ENCODE data around the gene NKAIN4.

The NKAIN4 gene

GRCh38 chr20:63292292-63292701 is 38.0 kb upstream of the NKAIN4 start:
- H3K4me3 Mint-ChIP-seq = no peak overlapping the region
- H3K4me1 Mint-ChIP-seq = peaks cover 2% of the 10 kb centered on the region
- no peaks in the 10 kb centered on the region for H3K9me3 Mint-ChIP-seq
- ATAC-seq (no peak), DNase-seq (no peak)
- no peak overlapping the region for H3K27ac Mint-ChIP-seq
- peaks cover 8% of the 10 kb centered on the region for H3K27me3 Mint-ChIP-seq
- no peaks in the 10 kb centered on the region for H3K36me3 Mint-ChIP-seq (ENCODE audit: low read depth)

- peaks cover 8% of the 10 kb centered on the region for H3K27me3 Mint-ChIP-seq
- no peak for ATAC-seq
- no peak overlapping the region for H3K27ac Mint-ChIP-seq
- no peaks in the 10 kb centered on the region for H3K9me3 Mint-ChIP-seq
- no peak overlapping the region for H3K4me3 Mint-ChIP-seq
- H3K4me1 Mint-ChIP-seq = peaks cover 2% of the 10 kb centered on the region
- H3K36me3 Mint-ChIP-seq (ENCODE audit: low read depth) = no peaks in the 10 kb centered on the region
- DNase-seq = no peak
These were observed 37.5 kb upstream of the NKAIN4 start for GRCh38 chr20:63291811-63292210.

- no peaks in the 10 kb centered on the region for H3K36me3 Mint-ChIP-seq (ENCODE audit: low read depth)
- H3K4me1 Mint-ChIP-seq = peaks cover 2% of the 10 kb centered on the region
- H3K9me3 Mint-ChIP-seq = no peaks in the 10 kb centered on the region
- H3K27ac Mint-ChIP-seq = no peak overlapping the region
- no peak overlapping the region for H3K4me3 Mint-ChIP-seq
- DNase-seq = peak; percentile 83
- peaks cover 8% of the 10 kb centered on the region for H3K27me3 Mint-ChIP-seq
- ATAC-seq = peak; percentile 60
These were observed 36.6 kb upstream of the NKAIN4 start for GRCh38 chr20:63290677-63291472.

- Mint-ChIP-seq H3K27ac (no peak overlapping the region), H3K4me3 (no peak overlapping the region)
- no peak for ATAC-seq
These were observed 35.9 kb upstream of the NKAIN4 start for GRCh38 chr20:63290136-63290676.

GRCh38 chr20:63289311-63290135 is 35.3 kb upstream of the NKAIN4 start:
- no peak for ATAC-seq
- Mint-ChIP-seq H3K27ac (no peak overlapping the region), H3K36me3 (ENCODE audit: low read depth) (no peaks in the 10 kb centered on the region), H3K27me3 (no peaks in the 10 kb centered on the region), H3K4me3 (no peak overlapping the region), H3K9me3 (no peaks in the 10 kb centered on the region), H3K4me1 (no peaks in the 10 kb centered on the region)
- DNase-seq = no peak

More at GRCh38 chr20:63290136-63290676, 35.9 kb upstream of the NKAIN4 start:
- Mint-ChIP-seq H3K36me3 (ENCODE audit: low read depth) (no peaks in the 10 kb centered on the region), H3K4me1 (no peaks in the 10 kb centered on the region), H3K9me3 (no peaks in the 10 kb centered on the region), H3K27me3 (peaks cover 3% of the 10 kb centered on the region)
- no peak for DNase-seq

- Mint-ChIP-seq H3K36me3 (ENCODE audit: low read depth) (peaks cover 1% of the 10 kb centered on the region), H3K9me3 (no peaks in the 10 kb centered on the region), H3K27ac (no peak overlapping the region), H3K4me3 (no peak overlapping the region), H3K4me1 (peaks cover 2% of the 10 kb centered on the region), H3K27me3 (no peaks in the 10 kb centered on the region)
- no peak for DNase-seq
- ATAC-seq = no peak
These were observed 34.5 kb upstream of the NKAIN4 start for GRCh38 chr20:63288581-63289251.

GRCh38 chr20:63287697-63288580 is 33.7 kb upstream of the NKAIN4 start:
- Mint-ChIP-seq H3K9me3 (no peaks in the 10 kb centered on the region), H3K4me1 (peaks cover 2% of the 10 kb centered on the region), H3K27me3 (no peaks in the 10 kb centered on the region), H3K36me3 (ENCODE audit: low read depth) (peaks cover 3% of the 10 kb centered on the region), H3K4me3 (no peak overlapping the region), H3K27ac (no peak overlapping the region)
- DNase-seq = no peak
- no peak for ATAC-seq

- H3K4me1 Mint-ChIP-seq = peaks cover 2% of the 10 kb centered on the region
- DNase-seq (no peak), ATAC-seq (no peak)
- H3K27ac Mint-ChIP-seq = no peak overlapping the region
- no peak overlapping the region for H3K4me3 Mint-ChIP-seq
- H3K36me3 Mint-ChIP-seq (ENCODE audit: low read depth) = peaks cover 3% of the 10 kb centered on the region
- H3K9me3 Mint-ChIP-seq = no peaks in the 10 kb centered on the region
- H3K27me3 Mint-ChIP-seq = no peaks in the 10 kb centered on the region
These were observed 32.8 kb upstream of the NKAIN4 start for GRCh38 chr20:63286781-63287696.

- H3K27ac Mint-ChIP-seq = no peak overlapping the region
- ATAC-seq (no peak), DNase-seq (no peak)
- peaks cover 3% of the 10 kb centered on the region for H3K36me3 Mint-ChIP-seq (ENCODE audit: low read depth)
- H3K9me3 Mint-ChIP-seq = no peaks in the 10 kb centered on the region
- H3K4me3 Mint-ChIP-seq = no peak overlapping the region
- peaks cover 2% of the 10 kb centered on the region for H3K4me1 Mint-ChIP-seq
- H3K27me3 Mint-ChIP-seq = no peaks in the 10 kb centered on the region
These were observed 31.7 kb upstream of the NKAIN4 start for GRCh38 chr20:63285636-63286615.

GRCh38 chr20:63284981-63285524 is 30.8 kb upstream of the NKAIN4 start:
- DNase-seq = no peak
- ATAC-seq = no peak
- H3K9me3 Mint-ChIP-seq = no peaks in the 10 kb centered on the region
- H3K4me3 Mint-ChIP-seq = peak overlapping the region; percentile 70
- no peaks in the 10 kb centered on the region for H3K27me3 Mint-ChIP-seq
- H3K4me1 Mint-ChIP-seq = peaks cover 2% of the 10 kb centered on the region
- H3K27ac Mint-ChIP-seq = no peak overlapping the region
- H3K36me3 Mint-ChIP-seq (ENCODE audit: low read depth) = peaks cover 3% of the 10 kb centered on the region

GRCh38 chr20:63284544-63284949 is 30.3 kb upstream of the NKAIN4 start:
- Mint-ChIP-seq H3K4me3 (peak overlapping the region; percentile 70), H3K27me3 (no peaks in the 10 kb centered on the region), H3K4me1 (peaks cover 2% of the 10 kb centered on the region), H3K36me3 (ENCODE audit: low read depth) (peaks cover 3% of the 10 kb centered on the region), H3K27ac (peak overlapping the region; percentile 70), H3K9me3 (no peaks in the 10 kb centered on the region)
- DNase-seq (no peak), ATAC-seq (no peak)

GRCh38 chr20:63284083-63284440 is 29.8 kb upstream of the NKAIN4 start:
- peaks cover 2% of the 10 kb centered on the region for H3K4me1 Mint-ChIP-seq
- peak overlapping the region; percentile 64 for H3K4me3 Mint-ChIP-seq
- DNase-seq = no peak
- H3K36me3 Mint-ChIP-seq (ENCODE audit: low read depth) = peaks cover 3% of the 10 kb centered on the region
- ATAC-seq = peak; percentile 31
- H3K9me3 Mint-ChIP-seq = no peaks in the 10 kb centered on the region
- no peaks in the 10 kb centered on the region for H3K27me3 Mint-ChIP-seq
- H3K27ac Mint-ChIP-seq = peak overlapping the region; percentile 71

Measured in activated naive CD8-positive, alpha-beta T cell treated with anti-CD3 and anti-CD28 coated beads, Interleukin-2, amount 50 U/mL, for 24 hours (primary cell).